ENCODE data around the gene DAPK1.

DNA sequence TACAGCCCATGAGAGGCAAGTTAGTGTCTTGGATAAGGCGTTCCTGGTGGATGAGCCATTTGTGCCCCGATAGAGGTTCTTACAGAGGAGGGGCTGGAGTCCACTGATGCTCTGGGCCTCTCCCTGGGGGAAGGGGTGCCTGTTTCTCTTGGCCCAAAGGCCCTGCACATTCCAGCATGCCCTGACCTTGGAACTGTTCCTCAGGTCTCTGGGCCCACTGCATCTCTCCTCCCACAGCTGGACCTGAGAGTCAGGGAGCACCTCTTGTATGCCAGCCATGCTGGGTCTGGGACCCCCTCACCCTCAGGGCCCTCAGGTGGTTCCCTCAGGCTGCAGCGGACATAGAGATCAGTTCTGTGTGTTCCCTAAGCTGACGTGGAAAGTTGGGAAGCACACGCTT, 26.4 kb downstream of the DAPK1 start:
- TF ChIP-seq, protein P1, sequence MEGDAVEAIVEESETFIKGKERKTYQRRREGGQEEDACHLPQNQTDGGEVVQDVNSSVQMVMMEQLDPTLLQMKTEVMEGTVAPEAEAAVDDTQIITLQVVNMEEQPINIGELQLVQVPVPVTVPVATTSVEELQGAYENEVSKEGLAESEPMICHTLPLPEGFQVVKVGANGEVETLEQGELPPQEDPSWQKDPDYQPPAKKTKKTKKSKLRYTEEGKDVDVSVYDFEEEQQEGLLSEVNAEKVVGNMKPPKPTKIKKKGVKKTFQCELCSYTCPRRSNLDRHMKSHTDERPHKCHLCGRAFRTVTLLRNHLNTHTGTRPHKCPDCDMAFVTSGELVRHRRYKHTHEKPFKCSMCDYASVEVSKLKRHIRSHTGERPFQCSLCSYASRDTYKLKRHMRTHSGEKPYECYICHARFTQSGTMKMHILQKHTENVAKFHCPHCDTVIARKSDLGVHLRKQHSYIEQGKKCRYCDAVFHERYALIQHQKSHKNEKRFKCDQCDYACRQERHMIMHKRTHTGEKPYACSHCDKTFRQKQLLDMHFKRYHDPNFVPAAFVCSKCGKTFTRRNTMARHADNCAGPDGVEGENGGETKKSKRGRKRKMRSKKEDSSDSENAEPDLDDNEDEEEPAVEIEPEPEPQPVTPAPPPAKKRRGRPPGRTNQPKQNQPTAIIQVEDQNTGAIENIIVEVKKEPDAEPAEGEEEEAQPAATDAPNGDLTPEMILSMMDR (IDR thresholded peaks at IDR 0.05): no peak
- no peak for TF ChIP-seq POLR2A (IDR thresholded peaks at IDR 0.05)
